Panc1 (cell line): ENCODE measurements around the gene PYDC1. TPM values are rescaled to one million over a fixed set of nuclear protein-coding genes. Genes with fewer than 3 reads are reported as not detected.

ENCODE experiments used
- ATAC-seq: fragments of 200-7000 bp; cut with Tn5 transposase; 2 replicates; pipeline ENCODE4 v1.9.1; 2020; ENCODE audit warnings: mild to moderate bottlenecking, moderate library complexity
- BruUV-seq: library from RNA; stranded (reverse); fragments of 400-500 nt; replicated peaks from 2 replicates; lab custom pipeline; 2021; lab: Mats Ljungman, UMichigan
- CTCF ChIA-PET: fragments of 300-600 bp; sonication (Branson Sonifier 250); formaldehyde crosslinking; loops from one replicate; lab custom pipeline; 2022; ENCODE audit warnings: antibody characterized with exemption; lab: Charles Lee
- POLR2A ChIA-PET: fragments of 300-600 bp; sonication (Branson Sonifier 250); formaldehyde crosslinking; loops from one replicate; lab custom pipeline; 2022; ENCODE audit warnings: antibody characterized with exemption; lab: Charles Lee
- DNase-seq: peaks from one replicate; pipeline ENCODE4 v3.0.0-alpha.2; 2010; ENCODE audit warnings: low read depth, low spot score
- H3K27ac ChIP-seq: 2 replicates; pipeline ENCODE4 v1.5.1; 2011; ENCODE audit warnings: mild to moderate bottlenecking, low read length, inconsistent platforms
- H3K27me3 ChIP-seq: fragments of 200-500 bp; sonication (Bioruptor generic); 2 replicates; pipeline ENCODE4 v1.6.0; 2014; ENCODE audit warnings: low read length, inconsistent platforms; ENCODE audit not compliant: control insufficient read depth, insufficient read depth
- H3K36me3 ChIP-seq: fragments of 200-500 bp; sonication (Bioruptor generic); 2 replicates; pipeline ENCODE4 v1.5.1; 2014; ENCODE audit warnings: inconsistent platforms, mild to moderate bottlenecking, low read length, moderate library complexity; ENCODE audit not compliant: control insufficient read depth, insufficient read depth
- H3K4me1 ChIP-seq: 2 replicates; pipeline ENCODE4 v1.5.1; 2011; ENCODE audit warnings: inconsistent platforms, mild to moderate bottlenecking, low read length, moderate library complexity; ENCODE audit not compliant: control insufficient read depth, insufficient read depth
- H3K4me3 ChIP-seq, 2 experiments: 2 replicates each; pipeline ENCODE4 v1.5.1; 2011 to 2012; ENCODE audit warnings: low read depth in 2 of 2, low read length in 2 of 2, mild to moderate bottlenecking in 2 of 2, inconsistent platforms in 1 of 2, moderate library complexity in 1 of 2
- H3K9me3 ChIP-seq: fragments of 200-500 bp; sonication (Bioruptor generic); 2 replicates; pipeline ENCODE4 v1.5.1; 2014; ENCODE audit warnings: low read depth, mild to moderate bottlenecking, inconsistent platforms, low read length, moderate library complexity; ENCODE audit not compliant: control insufficient read depth, insufficient read depth
- CTCF ChIP-seq: fragments of 450-650 bp; IDR thresholded peaks from 2 replicates; pipeline ENCODE4 v1.5.1; 2017; ENCODE audit warnings: mild to moderate bottlenecking
- POLR2AphosphoS5 ChIP-seq: IDR thresholded peaks from 2 replicates; pipeline ENCODE4 v1.6.1; 2012; ENCODE audit warnings: mild to moderate bottlenecking, low read depth, low read length, moderate library complexity
- REST ChIP-seq, 2 experiments: IDR thresholded peaks; 2 replicates each; pipeline ENCODE4 v1.6.1; 2011 to 2012; ENCODE audit warnings: low read depth in 2 of 2, control low read depth in 1 of 2, low read length in 1 of 2, mild to moderate bottlenecking in 1 of 2, moderate library complexity in 1 of 2; ENCODE audit not compliant: insufficient read depth in 1 of 2
- SIN3A ChIP-seq: IDR thresholded peaks from 2 replicates; pipeline ENCODE4 v1.6.1; 2012; ENCODE audit warnings: low read depth, mild to moderate bottlenecking, low read length, moderate library complexity, borderline replicate concordance; ENCODE audit not compliant: insufficient read depth
- TCF7L2 ChIP-seq: IDR thresholded peaks from 2 replicates; pipeline ENCODE4 v1.6.1; 2011; ENCODE audit warnings: mild to moderate bottlenecking, low read depth, low read length, inconsistent platforms
- in situ Hi-C: cut with HindIII; loops from 2 replicates; pipeline ENCODE4 v1.10.0; 2016; ENCODE audit warnings: low sequenced_read_pairs, low pct_unique_long_range_greater_than_20kb
- intact Hi-C: fragments of 100-400 bp; cut with micrococcal nuclease; formaldehyde crosslinking; loops from one replicate; pipeline ENCODE4 v1.10.0; 2022; ENCODE audit not compliant: unreplicated experiment
- total RNA-seq: library from RNA; stranded (reverse); gene quantifications from one replicate; pipeline ENCODE4 v1.2.1, GENCODE V29; 2021; ENCODE audit not compliant: unreplicated experiment

Gene PYDC1
- total RNA-seq, 1 experiment from 2014 or later: not detected

- TF ChIP-seq POLR2AphosphoS5 (peak; percentile 21; the same call in 1 of the 2 replicates), REST (IDR thresholded peaks at IDR 0.05; ENCODE audit: insufficient read depth in 1 of 2, low read depth in 2 of 2, low read length in 1 of 2) (no peak)
- H3K9me3 ChIP-seq: no peaks in the 10 kb centered on the region
- ATAC-seq: no peak
- BruUV-seq: no TSS peak
- no peak overlapping the region for H3K27ac ChIP-seq
- intact Hi-C loops (no loop called here), in situ Hi-C loops (no loop called here)
- no peaks in the 10 kb centered on the region for H3K27me3 ChIP-seq
- H3K4me1 ChIP-seq: no peaks in the 10 kb centered on the region
- peaks cover 42% of the 10 kb centered on the region for H3K36me3 ChIP-seq
- H3K4me3 ChIP-seq: no peak overlapping the region
- ChIA-PET POLR2A (interaction anchor here (0.7 kb wide), 1 partner anchor 72 kb away, joined by 3 read pairs; no protein-coding TSS in a partner anchor), CTCF (no interaction called here)
- DNase-seq: no peak
Measured at GRCh38 chr16:31193874-31194273, 23.1 kb downstream of the PYDC1 start.

GRCh38 chr16:31192856-31193642 lies 23.9 kb downstream of the PYDC1 start:
- intact Hi-C loops (no loop called here), in situ Hi-C loops (no loop called here)
- DNase-seq (no peak), ATAC-seq (no peak)
- BruUV-seq: no TSS peak
- Histone ChIP-seq H3K4me1 (no peaks in the 10 kb centered on the region), H3K4me3 (no peak overlapping the region), H3K27me3 (no peaks in the 10 kb centered on the region), H3K9me3 (no peaks in the 10 kb centered on the region), H3K27ac (no peak overlapping the region), H3K36me3 (peaks cover 50% of the 10 kb centered on the region)
- ChIA-PET CTCF (no interaction called here), POLR2A (no interaction called here)
- TF ChIP-seq SIN3A (no peak), CTCF (no peak), POLR2AphosphoS5 (no peak)

GRCh38 chr16:31191697-31192428 lies 25.1 kb downstream of the PYDC1 start:
- in situ Hi-C loops: no loop called here
- Histone ChIP-seq H3K36me3 (peaks cover 62% of the 10 kb centered on the region), H3K4me1 (no peaks in the 10 kb centered on the region), H3K27me3 (no peaks in the 10 kb centered on the region), H3K4me3 (no peak overlapping the region), H3K27ac (no peak overlapping the region), H3K9me3 (no peaks in the 10 kb centered on the region)
- DNase-seq (no peak), ATAC-seq (0 out of 2 replicates have a peak, but pooled peaks have one; percentile 21)
- no TSS peak for BruUV-seq
- POLR2A ChIA-PET: no interaction called here
- intact Hi-C loops: no loop called here
- CTCF ChIA-PET: no interaction called here
- no peak for TF ChIP-seq CTCF
- TF ChIP-seq POLR2AphosphoS5: no peak; the same call in 1 of the 2 replicates
- TF ChIP-seq TCF7L2: no peak
- no peak for TF ChIP-seq REST (IDR thresholded peaks at IDR 0.05; ENCODE audit: insufficient read depth in 1 of 2, low read depth in 2 of 2, low read length in 1 of 2)
- TF ChIP-seq SIN3A: no peak
